NCI-H1694 (cell line): ENCODE results near the gene MAPRE3.

Experiments
- DNase-seq: peaks from one replicate; lab custom pipeline; 2025; lab: John Stamatoyannopoulos, UW

The MAPRE3 gene

GRCh38 chr2:27040282-27040681 is 69.8 kb downstream of the MAPRE3 start:
- DNase-seq, result no peak

DNA sequence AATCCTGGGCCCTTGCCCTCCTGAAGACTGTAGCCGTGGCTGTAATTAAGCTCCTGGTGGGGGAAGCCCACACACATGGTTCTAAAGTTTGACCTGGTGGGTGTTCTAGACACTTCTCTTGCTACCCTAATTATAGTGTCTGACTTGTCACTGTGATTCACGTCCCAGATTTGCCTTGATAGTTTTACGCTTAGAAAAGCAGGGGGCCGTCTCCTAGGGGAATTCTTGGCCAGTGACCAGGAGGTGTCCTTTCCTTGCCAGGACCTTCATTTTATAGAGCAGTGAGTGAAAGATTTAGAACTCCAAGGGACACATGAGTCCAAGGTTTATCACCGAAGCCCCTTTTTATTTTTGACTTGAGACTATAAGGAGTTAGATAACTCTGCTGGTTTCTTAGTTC is 71.3 kb downstream of the MAPRE3 start:
- no peak for DNase-seq

GRCh38 chr2:27042159-27042661 is 71.8 kb downstream of the MAPRE3 start:
- DNase-seq, result no peak

DNA sequence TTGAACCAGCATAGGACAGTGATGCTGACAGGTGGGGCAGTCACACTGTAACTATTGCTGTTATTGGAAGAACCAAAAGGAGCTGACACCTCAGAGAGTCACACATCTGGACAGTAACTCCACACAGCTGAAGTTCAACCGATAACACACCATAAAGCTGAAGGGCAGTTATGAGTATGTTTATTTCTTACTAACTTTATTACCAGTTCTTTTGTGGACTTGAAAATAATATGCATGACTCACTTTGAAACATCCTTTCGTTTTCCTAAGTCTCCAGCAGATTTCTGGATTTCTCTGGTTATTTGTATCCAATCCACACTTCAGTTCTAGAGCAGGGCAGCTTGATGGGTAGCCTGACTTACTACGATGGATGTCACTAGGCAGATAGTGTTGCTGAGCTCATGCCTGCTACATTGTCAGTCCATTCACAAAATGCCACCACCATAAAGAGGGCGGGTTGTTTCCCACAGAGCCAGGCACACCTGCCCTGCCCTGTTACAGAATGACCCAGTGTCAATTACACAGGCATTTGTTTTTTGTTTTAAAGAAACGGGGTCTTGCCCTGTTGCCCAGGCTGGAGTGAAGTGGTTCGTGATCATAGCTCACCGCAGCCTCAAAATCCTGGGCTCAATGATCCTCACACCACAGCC is 72.7 kb downstream of the MAPRE3 start:
- no peak for DNase-seq

- no peak for DNase-seq
Observed at GRCh38 chr2:27049422-27050280, 79.2 kb downstream of the MAPRE3 start.

DNA sequence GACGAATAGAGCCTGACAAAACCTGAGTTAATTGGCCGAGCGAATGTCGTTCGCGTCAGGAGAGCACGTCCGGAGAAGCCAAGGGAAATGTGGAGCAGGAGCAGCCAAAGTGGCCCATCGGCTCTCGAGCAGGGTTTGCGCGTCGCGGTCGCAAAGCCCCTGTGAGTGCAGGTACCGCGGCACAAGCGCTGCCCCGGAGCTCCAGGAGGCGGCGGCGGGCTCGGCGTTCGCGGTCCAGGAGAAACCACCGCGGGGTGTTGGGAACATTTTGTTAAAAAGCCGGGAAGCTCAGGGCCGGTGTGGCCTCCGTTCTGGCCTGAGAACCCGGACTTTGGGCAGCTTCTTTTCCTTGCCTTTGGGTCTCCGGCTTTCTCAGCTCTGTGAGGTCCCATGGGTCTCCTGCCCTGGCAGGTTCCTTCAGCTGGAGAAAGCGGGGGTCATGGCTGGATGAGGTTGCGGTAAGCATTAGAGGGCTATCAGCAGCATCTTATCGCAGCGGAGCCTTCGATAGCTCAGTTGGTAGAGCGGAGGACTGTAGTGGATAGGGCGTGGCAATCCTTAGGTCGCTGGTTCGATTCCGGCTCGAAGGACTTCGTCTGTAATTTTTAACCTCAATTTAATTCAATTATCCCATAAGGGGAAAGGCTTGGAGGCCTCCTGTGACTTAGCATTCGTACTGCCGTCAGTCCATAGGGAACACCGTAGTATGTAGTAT is 80.0 kb downstream of the MAPRE3 start:
- peak; percentile 98 for DNase-seq

DNA sequence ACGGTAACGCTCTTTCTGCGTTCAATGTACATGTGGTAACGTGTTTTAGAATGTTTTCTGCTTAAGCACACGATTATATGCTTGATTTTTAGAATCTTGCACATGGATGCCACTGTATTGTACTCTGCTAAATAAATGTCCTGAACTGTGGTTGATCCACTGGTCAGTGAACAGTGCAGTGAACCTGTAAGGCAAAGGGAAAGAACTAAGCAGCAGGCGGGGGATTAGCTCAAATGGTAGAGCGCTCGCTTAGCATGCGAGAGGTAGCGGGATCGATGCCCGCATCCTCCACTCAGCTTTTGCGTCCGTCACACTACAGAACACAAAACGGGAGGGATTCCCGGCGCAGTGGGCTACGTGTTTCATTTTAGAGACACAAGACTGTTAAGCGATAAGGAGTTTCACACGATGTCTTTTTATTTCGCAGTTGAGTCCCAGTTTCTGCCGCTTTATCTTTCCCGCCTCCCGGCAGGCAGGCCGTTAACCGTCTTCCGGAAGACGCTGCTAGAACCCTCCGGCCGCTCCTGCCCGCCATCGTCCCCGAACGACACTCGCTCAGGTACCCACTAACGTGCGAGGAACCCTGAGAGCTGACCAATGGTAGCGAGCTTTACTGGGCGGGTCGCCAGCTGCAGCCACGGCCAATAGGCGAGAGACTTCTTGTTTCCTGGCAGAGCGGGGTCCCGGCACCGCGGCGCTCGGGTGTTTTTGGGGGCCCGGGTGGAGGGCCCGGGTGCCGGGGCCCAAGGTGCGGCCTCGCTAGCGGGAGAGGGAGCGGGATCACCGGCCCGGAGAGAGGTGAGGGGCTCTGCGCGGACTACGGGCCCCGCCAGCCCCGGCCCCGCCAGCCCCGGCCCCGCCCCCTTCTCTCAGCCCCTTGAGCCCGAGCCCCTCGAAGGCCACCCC is 80.8 kb downstream of the MAPRE3 start, which contains the start of gene AGBL5:
Gene AGBL5, plus strand, starts transcription at position 673 of the 906 bp plus-strand sequence. CDS start 1,291 bp downstream, outside the sequence.
- DNase-seq, result peak; percentile 98

- DNase-seq, result no peak
Observed at GRCh38 chr2:27051902-27052645, 81.6 kb downstream of the MAPRE3 start.

DNA sequence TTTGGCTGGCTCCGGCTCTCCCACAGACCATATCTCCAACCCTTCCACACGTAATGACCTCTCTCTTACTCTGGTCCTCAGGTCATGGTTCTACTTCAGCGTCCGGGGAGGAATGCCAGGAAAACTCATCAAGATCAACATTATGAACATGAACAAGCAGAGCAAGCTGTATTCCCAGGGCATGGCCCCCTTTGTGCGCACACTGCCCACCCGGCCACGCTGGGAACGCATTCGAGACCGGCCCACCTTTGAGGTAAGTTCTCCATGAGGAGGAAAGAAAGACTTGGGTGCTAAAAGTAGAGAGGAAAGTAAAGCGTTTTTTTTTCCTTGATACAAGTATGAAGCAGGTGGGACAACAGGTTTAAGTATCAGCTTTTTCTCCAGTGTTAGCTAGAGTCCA is 82.9 kb downstream of the MAPRE3 start:
- DNase-seq, result no peak

- no peak for DNase-seq
Observed at GRCh38 chr2:27053776-27054175, 83.3 kb downstream of the MAPRE3 start.

DNA sequence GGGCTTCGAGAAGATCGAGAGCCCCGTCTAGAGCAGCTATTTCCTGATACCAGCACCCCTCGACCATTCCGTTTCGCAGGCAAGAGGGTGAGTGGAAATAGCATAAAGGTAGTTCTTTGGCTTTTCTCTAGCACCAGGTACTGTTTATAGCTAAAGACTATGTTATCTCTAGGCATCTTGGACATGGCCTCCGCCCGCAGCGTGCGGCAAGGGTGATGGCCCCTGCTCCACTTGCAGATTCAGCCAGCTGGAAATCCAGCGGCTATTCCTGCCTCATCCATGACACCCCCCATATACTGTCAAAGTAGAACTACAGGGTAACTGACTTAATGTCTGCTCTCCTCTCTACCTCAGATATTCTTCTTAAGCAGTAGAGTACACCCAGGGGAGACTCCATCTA is 84.3 kb downstream of the MAPRE3 start:
- DNase-seq, result no peak

DNA sequence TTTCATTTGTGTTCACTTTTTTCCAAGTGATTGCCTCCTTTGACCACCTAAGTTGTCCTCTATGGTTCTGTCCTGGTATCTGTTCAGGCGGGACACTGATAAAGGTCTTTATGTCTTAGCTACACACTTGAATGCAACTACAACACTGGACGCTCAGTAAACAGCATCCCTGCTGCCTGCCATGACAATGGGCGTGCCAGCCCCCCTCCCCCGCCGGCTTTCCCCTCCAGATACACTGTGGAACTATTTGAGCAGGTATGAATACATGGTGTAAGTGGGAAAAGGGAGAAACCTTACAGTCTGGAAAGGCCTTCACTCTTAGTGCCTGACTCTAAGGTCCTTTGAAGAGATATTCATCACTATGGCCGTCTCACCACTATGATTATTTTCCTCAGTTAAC is 86.7 kb downstream of the MAPRE3 start:
- DNase-seq, result no peak

DNA sequence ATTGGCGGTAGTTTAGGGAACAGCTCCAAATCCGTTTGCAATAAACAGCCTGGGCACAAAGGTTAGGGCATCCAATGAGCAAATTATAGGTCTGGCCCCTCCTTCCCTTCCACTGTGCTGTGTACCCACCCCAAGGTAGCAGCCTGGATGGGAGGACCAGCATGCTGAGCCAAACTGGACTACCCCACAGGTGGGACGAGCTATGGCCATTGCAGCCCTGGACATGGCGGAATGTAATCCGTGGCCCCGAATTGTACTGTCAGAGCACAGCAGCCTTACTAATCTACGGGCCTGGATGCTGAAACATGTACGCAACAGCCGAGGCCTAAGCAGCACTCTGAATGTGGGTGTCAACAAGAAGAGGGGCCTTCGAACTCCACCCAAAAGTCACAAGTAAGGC is 87.8 kb downstream of the MAPRE3 start:
- DNase-seq, result no peak

GRCh38 chr2:27059141-27059820 is 88.8 kb downstream of the MAPRE3 start:
- DNase-seq, result no peak

- DNase-seq, result no peak
Observed at GRCh38 chr2:27060323-27060722, 89.9 kb downstream of the MAPRE3 start.

DNA sequence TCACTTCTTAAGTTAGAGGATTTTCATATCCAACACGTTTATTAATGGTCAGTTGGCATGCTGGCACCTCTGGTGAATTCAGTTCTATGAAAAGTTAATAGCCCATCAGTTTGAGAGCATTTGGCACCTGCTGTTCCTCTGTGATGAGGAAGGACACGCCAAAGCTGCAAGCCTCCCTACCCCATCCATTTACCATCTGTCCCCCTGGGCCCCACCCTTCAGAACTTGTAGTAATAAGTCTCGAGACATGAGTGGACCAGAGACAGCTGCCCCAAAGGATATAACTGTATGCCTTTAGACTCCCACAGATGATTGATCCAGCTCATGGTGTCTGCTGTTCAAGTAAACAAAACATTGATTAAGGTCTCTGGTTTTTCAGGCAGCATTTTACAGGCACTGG is 94.7 kb downstream of the MAPRE3 start:
- no peak for DNase-seq

DNA sequence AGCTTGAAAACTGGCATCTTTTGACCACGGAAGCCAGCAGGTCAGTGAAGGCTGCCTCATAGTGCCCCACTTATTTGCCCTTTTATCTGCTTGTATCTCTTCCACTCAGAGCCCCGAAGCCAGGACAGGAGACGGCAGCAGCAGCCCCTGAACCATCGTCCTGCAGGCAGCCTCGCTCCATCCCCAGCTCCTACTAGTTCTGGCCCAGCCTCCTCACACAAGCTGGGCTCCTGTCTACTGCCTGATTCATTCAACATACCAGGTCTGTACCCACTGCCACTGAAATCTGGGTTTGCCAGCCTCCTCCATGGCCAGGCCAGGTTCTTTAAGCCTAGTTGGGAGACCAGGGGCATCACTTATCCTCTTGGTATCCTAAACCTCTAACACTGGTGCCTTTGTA is 96.9 kb downstream of the MAPRE3 start:
- no peak for DNase-seq

GRCh38 chr2:27069436-27069835 is 99.0 kb downstream of the MAPRE3 start:
- DNase-seq, result no peak

DNA sequence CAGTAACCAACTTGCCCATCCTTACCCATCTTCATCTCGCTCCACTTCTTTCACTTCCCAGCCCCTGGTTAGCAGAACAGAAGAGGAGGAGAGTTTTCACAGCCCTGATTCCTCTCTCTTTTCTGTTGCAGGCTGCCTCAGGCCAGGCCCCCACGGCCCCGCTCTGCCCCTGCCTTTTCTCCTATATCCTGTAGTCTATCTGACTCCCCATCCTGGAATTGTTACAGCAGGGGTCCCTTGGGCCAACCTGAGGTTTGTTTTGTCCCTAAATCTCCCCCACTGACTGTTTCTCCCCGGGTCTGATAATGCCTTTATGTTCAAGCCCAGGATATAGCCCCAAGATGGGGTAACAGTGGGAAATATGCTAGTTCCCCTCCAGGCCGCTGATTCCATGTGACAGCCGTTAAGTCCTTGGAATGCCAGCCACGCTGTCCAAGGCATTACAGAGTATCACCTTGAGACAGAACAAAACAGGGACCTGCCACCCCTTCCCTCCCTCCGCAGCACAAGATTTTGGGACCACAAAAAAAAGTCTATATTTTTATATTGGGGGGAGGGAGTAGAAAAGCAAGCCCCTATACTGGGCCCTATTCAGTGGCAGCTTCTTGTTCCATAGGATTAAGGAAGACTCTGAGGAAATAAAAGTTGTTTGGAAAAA is 99.7 kb downstream of the MAPRE3 start:
- no peak for DNase-seq
